Natural killer cell (primary cell): ENCODE data around the gene GALNT2. TPM values are rescaled to one million over a fixed set of nuclear protein-coding genes. Genes with fewer than 3 reads are reported as not detected.

ENCODE experiments used
- ATAC-seq, 3 donors: fragments of 150-1000 bp in 2 of 3; fragments of 200-7000 bp in 1 of 3; cut with Tn5 transposase; 1 replicate in 1 of 3; 2 replicates in 2 of 3; pipeline ENCODE4 v1.10.0; 2021; ENCODE audit warnings: mild to moderate bottlenecking in 2 of 3, moderate library complexity in 2 of 3
- DNase-seq, 2 donors: peaks; one replicate each; pipeline versions ENCODE4 v3.0.0 to v3.0.0-alpha.2; 2013 to 2021; ENCODE audit warnings: mixed read lengths in 1 of 2
- H3K27ac ChIP-seq: one replicate; pipeline ENCODE4 v1.5.1; 2013; ENCODE audit warnings: mild to moderate bottlenecking, low read length
- H3K27me3 ChIP-seq: one replicate; pipeline ENCODE4 v1.6.1; 2013; ENCODE audit warnings: low read length; ENCODE audit not compliant: control insufficient read depth, insufficient read depth
- H3K36me3 ChIP-seq: one replicate; pipeline ENCODE4 v1.6.1; 2013; ENCODE audit warnings: low read length; ENCODE audit not compliant: control insufficient read depth, insufficient read depth
- H3K4me1 ChIP-seq: one replicate; pipeline ENCODE4 v1.6.1; 2013; ENCODE audit warnings: low read length; ENCODE audit not compliant: control insufficient read depth, insufficient read depth
- H3K4me3 ChIP-seq: one replicate; pipeline ENCODE4 v1.5.1; 2013; ENCODE audit warnings: low read length
- H3K9me3 ChIP-seq: one replicate; pipeline ENCODE4 v1.6.1; 2013; ENCODE audit warnings: low read length; ENCODE audit not compliant: control insufficient read depth, insufficient read depth
- H3K27ac Mint-ChIP-seq, 2 donors: one replicate each; pipeline ENCODE4 v1.8.0; 2022; ENCODE audit warnings: mild to moderate bottlenecking in 2 of 2, mixed read lengths in 2 of 2, moderate library complexity in 1 of 2
- H3K27me3 Mint-ChIP-seq, 2 donors: one replicate each; pipeline ENCODE4 v1.8.0; 2022; ENCODE audit warnings: low read depth in 2 of 2, mixed read lengths in 2 of 2
- H3K36me3 Mint-ChIP-seq: one replicate; pipeline ENCODE4 v1.8.0; 2022; ENCODE audit warnings: mixed read lengths
- H3K4me1 Mint-ChIP-seq, 2 donors: one replicate each; pipeline ENCODE4 v1.8.0; 2022; ENCODE audit warnings: mixed read lengths in 2 of 2
- H3K4me3 Mint-ChIP-seq: one replicate; pipeline ENCODE4 v1.8.0; 2022; ENCODE audit warnings: mild to moderate bottlenecking, moderate library complexity, mixed read lengths
- H3K9me3 Mint-ChIP-seq, 2 donors: one replicate each; pipeline ENCODE4 v1.8.0; 2022; ENCODE audit warnings: mixed read lengths in 2 of 2
- CTCF ChIP-seq: fragments of 200-600 bp; IDR thresholded peaks from one replicate; pipeline ENCODE4 v1.8.0; 2022; ENCODE audit warnings: antibody characterized with exemption
- whole genome bisulfite sequencing: methylation state at CpG from one replicate; pipeline ENCODE4 v1.1.7; 2013; ENCODE audit warnings: missing lambda C conversion rate; ENCODE audit not compliant: insufficient coverage; 5-methylcytosine and 5-hydroxymethylcytosine counted together
- intact Hi-C: fragments of 100-400 bp; cut with micrococcal nuclease; formaldehyde crosslinking; loops from one replicate; pipeline ENCODE4 v1.14.2; 2022
- total RNA-seq, 4 donors: library from RNA; stranded (reverse); fragments of 120-200 nt in 1 of 4; gene quantifications; one replicate each; pipeline versions ENCODE4 v1.2.3 to v1.2.4, GENCODE V29; 2013 to 2022

Gene GALNT2
- total RNA-seq, 3 donors from 2014 or later (not counting 1 experiment from before 2014, with no cell fraction given), result 31.2 to 53.6 (median 47.3) TPM

DNA sequence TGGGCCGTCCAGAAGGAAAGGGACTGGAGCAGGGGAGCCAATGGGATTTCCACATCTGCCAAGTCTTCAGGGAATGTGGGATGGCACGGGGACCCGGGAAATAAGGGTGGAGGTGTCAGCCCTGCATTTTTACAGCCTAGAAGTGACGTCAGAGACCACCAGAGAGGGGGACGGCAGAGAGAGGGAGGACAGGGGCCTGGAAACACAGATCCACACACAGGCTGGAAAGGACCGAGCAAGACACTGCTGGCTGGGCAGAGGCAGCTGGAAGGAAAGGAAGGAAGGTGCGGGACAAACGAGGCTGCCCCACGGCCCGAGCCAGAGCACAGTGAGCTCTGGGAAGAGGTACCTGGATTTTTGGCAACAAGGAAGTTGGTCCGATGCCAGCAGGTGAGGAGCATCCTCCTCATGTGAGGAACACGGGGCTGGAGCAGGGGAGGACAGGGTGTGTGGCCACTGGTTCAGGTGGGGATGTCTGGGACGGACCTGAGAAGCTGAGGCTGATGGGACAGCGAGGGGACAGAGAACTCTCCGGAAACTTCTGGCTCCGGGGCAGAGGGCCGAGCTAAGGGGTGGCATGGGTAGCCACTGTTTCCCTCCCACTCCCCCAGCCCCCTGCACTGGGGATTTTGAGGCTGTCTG is 220.8 kb downstream of the GALNT2 start:
- Mint-ChIP-seq H3K27me3 (peaks cover 7% of the 10 kb centered on the region in 2 donors), H3K36me3 (no peaks in the 10 kb centered on the region), H3K4me1 (peaks cover 0 to 14% of the 10 kb centered on the region in 2 donors), H3K27ac (no peak overlapping the region), H3K9me3 (no peaks in the 10 kb centered on the region), H3K4me3 (no peak overlapping the region)
- peaks cover 15% of the 10 kb centered on the region for H3K4me1 ChIP-seq
- H3K27me3 ChIP-seq, result no peaks in the 10 kb centered on the region
- H3K27ac ChIP-seq, result no peak overlapping the region
- no peak for DNase-seq
- WGBS, result 87% methylated on average over 14 of the region's 17 CpGs
- no peaks in the 10 kb centered on the region for H3K9me3 ChIP-seq
- no peaks in the 10 kb centered on the region for H3K36me3 ChIP-seq
- TF ChIP-seq CTCF, result no peak
- intact Hi-C loops, result no loop called here
- ATAC-seq, result no peak
- no peak overlapping the region for H3K4me3 ChIP-seq

- no peak overlapping the region for H3K4me3 ChIP-seq
- intact Hi-C loops, result no loop called here
- DNase-seq, result no peak
- 90% methylated on average over 14 of the region's 14 CpGs for WGBS
- TF ChIP-seq CTCF, result no peak
- Mint-ChIP-seq H3K27ac (no peak overlapping the region), H3K36me3 (no peaks in the 10 kb centered on the region), H3K4me1 (peaks cover 0 to 14% of the 10 kb centered on the region in 2 donors), H3K9me3 (no peaks in the 10 kb centered on the region), H3K4me3 (no peak overlapping the region), H3K27me3 (peaks cover 7 to 15% of the 10 kb centered on the region in 2 donors)
- H3K27ac ChIP-seq, result no peak overlapping the region
- H3K36me3 ChIP-seq, result no peaks in the 10 kb centered on the region
- no peaks in the 10 kb centered on the region for H3K27me3 ChIP-seq
- H3K9me3 ChIP-seq, result no peaks in the 10 kb centered on the region
- peaks cover 15% of the 10 kb centered on the region for H3K4me1 ChIP-seq
- no peak for ATAC-seq
These were observed 221.8 kb downstream of the GALNT2 start for GRCh38 chr1:230288641-230289349.

DNA sequence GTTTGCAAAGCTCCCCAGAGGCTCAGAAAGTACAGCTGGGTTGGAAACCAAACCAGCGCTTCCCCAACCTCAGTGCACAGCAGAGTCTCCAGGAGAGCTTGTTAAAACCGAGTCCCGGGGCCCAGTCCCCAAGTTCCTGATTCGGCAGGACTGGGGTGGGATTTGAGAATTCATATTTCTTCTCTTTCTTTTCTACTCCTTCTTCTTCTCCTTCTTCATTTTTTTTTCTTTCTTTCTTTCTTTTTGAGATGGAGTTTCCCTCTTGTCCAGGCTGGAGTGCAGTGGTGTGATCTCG is 222.3 kb downstream of the GALNT2 start:
- H3K27me3 ChIP-seq, result no peaks in the 10 kb centered on the region
- H3K27ac Mint-ChIP-seq, result no peak overlapping the region
- H3K27ac ChIP-seq, result no peak overlapping the region
- no peak overlapping the region for H3K4me3 Mint-ChIP-seq
- TF ChIP-seq CTCF, result no peak
- no peak overlapping the region for H3K4me3 ChIP-seq
- no peaks in the 10 kb centered on the region for H3K36me3 Mint-ChIP-seq
- ATAC-seq, result no peak
- H3K27me3 Mint-ChIP-seq, result peaks cover 7 to 15% of the 10 kb centered on the region in 2 donors
- no peak for DNase-seq
- 83% methylated on average over 5 of the region's 5 CpGs for WGBS
- peaks cover 15% of the 10 kb centered on the region for H3K4me1 ChIP-seq
- H3K4me1 Mint-ChIP-seq, result peaks cover 0 to 14% of the 10 kb centered on the region in 2 donors
- no peaks in the 10 kb centered on the region for H3K36me3 ChIP-seq
- intact Hi-C loops, result no loop called here
- no peaks in the 10 kb centered on the region for H3K9me3 ChIP-seq
- no peaks in the 10 kb centered on the region for H3K9me3 Mint-ChIP-seq
